ENCODE data around the gene TCF12. TPM values are rescaled to one million over a fixed set of nuclear protein-coding genes. Genes with fewer than 3 reads are reported as not detected.

Gene TCF12
- polyA plus RNA-seq, 2 donors, result 6.8 to 9.5 TPM

- no peak overlapping the region for H3K27ac ChIP-seq (ENCODE audit: low read depth in 2 of 2, low read length in 1 of 2)
- H3K9me3 ChIP-seq (ENCODE audit: control insufficient read depth in 2 of 2, insufficient read depth in 1 of 2, low read depth in 1 of 2, low read length in 1 of 2), result no peaks in the 10 kb centered on the region
- H3K36me3 ChIP-seq (ENCODE audit: control insufficient read depth in 2 of 2, insufficient read depth in 2 of 2, low read length in 1 of 2), result no peaks in the 10 kb centered on the region
- H3K4me1 ChIP-seq (ENCODE audit: control insufficient read depth in 2 of 2, insufficient read depth in 2 of 2, low read length in 1 of 2), result no peaks in the 10 kb centered on the region
- H3K27me3 ChIP-seq (ENCODE audit: control insufficient read depth in 1 of 2, insufficient read depth in 2 of 2, low read length in 2 of 2), result no peaks in the 10 kb centered on the region
- H3K4me3 ChIP-seq (ENCODE audit: low read depth in 1 of 2, low read length in 2 of 2), result no peak overlapping the region
Measured at GRCh38 chr15:56956538-56956937, 38.1 kb downstream of the TCF12 start.

DNA sequence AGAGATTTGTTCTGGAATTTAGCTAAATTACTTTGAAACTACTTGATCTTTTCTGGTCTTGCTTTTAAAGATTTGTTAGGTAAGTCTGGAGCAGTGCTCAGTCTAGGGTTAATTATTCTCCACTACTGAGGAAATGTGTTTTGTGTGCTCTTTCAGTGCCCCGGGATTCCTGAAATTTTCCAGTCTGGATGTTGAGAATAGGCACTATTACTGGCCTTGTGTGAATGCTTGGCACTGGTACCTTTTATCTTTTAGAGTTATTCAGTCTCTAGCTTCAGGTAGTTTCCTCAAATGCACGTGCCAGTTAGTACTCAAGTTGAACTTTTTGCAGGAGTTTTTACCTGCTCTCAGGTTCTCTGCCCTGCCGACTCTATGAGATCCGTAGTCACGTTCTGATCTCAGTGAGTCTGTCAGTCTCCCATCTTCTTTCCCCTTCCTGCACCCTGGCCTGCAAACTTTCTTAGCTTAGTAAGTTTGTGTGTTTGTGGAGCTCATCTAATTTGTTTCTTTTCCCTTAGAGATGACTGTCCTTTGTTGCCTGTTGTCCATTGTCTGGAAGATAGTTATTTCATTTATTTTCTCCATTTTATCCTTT, 39.5 kb downstream of the TCF12 start:
- 66 to 76% methylated on average over 5 of the region's 5 CpGs for WGBS, 2 donors
- Histone ChIP-seq H3K36me3 (ENCODE audit: control insufficient read depth in 2 of 2, insufficient read depth in 2 of 2, low read length in 1 of 2) (no peaks in the 10 kb centered on the region), H3K27ac (ENCODE audit: low read depth in 2 of 2, low read length in 1 of 2) (no peak overlapping the region)

DNA sequence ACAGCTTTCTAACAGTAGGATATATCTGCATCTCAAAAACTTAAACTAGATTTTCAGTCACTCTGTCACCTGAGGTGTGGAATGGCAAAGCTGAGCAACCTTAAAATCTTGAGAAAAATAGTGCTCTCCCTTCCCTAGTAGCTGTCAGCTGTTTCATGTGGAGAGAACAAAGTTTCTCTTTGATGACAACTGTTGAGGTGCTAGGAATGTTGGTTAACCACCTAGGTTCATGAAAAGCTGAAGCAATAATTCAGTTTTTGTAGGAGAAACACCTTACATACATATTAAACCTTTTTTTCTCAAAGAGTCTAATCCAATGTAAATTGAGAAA, 40.8 kb downstream of the TCF12 start:
- Histone ChIP-seq H3K36me3 (ENCODE audit: control insufficient read depth in 2 of 2, insufficient read depth in 2 of 2, low read length in 1 of 2) (no peaks in the 10 kb centered on the region), H3K4me1 (ENCODE audit: control insufficient read depth in 2 of 2, insufficient read depth in 2 of 2, low read length in 1 of 2) (no peaks in the 10 kb centered on the region), H3K27ac (ENCODE audit: low read depth in 2 of 2, low read length in 1 of 2) (no peak overlapping the region), H3K27me3 (ENCODE audit: control insufficient read depth in 1 of 2, insufficient read depth in 2 of 2, low read length in 2 of 2) (no peaks in the 10 kb centered on the region), H3K9me3 (ENCODE audit: control insufficient read depth in 2 of 2, insufficient read depth in 1 of 2, low read depth in 1 of 2, low read length in 1 of 2) (no peaks in the 10 kb centered on the region), H3K4me3 (ENCODE audit: low read depth in 1 of 2, low read length in 2 of 2) (no peak overlapping the region)

More for the DNA sequence above, 39.5 kb downstream of the TCF12 start:
- Histone ChIP-seq H3K4me3 (ENCODE audit: low read depth in 1 of 2, low read length in 2 of 2) (no peak overlapping the region), H3K4me1 (ENCODE audit: control insufficient read depth in 2 of 2, insufficient read depth in 2 of 2, low read length in 1 of 2) (no peaks in the 10 kb centered on the region), H3K27me3 (ENCODE audit: control insufficient read depth in 1 of 2, insufficient read depth in 2 of 2, low read length in 2 of 2) (no peaks in the 10 kb centered on the region), H3K9me3 (ENCODE audit: control insufficient read depth in 2 of 2, insufficient read depth in 1 of 2, low read depth in 1 of 2, low read length in 1 of 2) (no peaks in the 10 kb centered on the region)

DNA sequence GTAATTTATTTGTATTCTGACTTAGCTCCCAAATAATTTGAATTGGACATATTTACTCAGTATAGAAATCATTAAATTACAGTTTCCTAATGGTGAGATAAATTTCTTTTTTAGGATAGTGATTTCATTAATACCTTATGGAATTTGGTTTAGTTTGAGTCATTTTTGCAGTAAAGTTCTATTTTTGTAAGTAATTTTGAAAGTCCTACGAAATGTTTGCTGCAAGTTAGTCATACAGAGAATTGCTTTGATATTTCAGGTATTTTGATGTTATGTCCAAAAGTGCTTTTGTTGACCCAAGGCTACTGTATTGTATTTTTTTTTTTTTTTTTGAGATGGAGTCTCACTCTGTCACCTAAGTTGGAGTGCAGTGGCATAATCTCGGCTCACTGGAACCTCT, 41.7 kb downstream of the TCF12 start:
- Histone ChIP-seq H3K36me3 (ENCODE audit: control insufficient read depth in 2 of 2, insufficient read depth in 2 of 2, low read length in 1 of 2) (no peaks in the 10 kb centered on the region), H3K4me3 (ENCODE audit: low read depth in 1 of 2, low read length in 2 of 2) (no peak overlapping the region), H3K4me1 (ENCODE audit: control insufficient read depth in 2 of 2, insufficient read depth in 2 of 2, low read length in 1 of 2) (no peaks in the 10 kb centered on the region), H3K9me3 (ENCODE audit: control insufficient read depth in 2 of 2, insufficient read depth in 1 of 2, low read depth in 1 of 2, low read length in 1 of 2) (no peaks in the 10 kb centered on the region), H3K27me3 (ENCODE audit: control insufficient read depth in 1 of 2, insufficient read depth in 2 of 2, low read length in 2 of 2) (no peaks in the 10 kb centered on the region), H3K27ac (ENCODE audit: low read depth in 2 of 2, low read length in 1 of 2) (no peak overlapping the region)
- 90 to 91% methylated on average over 2 of the region's 2 CpGs for WGBS, 2 donors

- Histone ChIP-seq H3K9me3 (ENCODE audit: control insufficient read depth in 2 of 2, insufficient read depth in 1 of 2, low read depth in 1 of 2, low read length in 1 of 2) (no peaks in the 10 kb centered on the region), H3K27ac (ENCODE audit: low read depth in 2 of 2, low read length in 1 of 2) (no peak overlapping the region), H3K4me3 (ENCODE audit: low read depth in 1 of 2, low read length in 2 of 2) (no peak overlapping the region), H3K36me3 (ENCODE audit: control insufficient read depth in 2 of 2, insufficient read depth in 2 of 2, low read length in 1 of 2) (no peaks in the 10 kb centered on the region), H3K27me3 (ENCODE audit: control insufficient read depth in 1 of 2, insufficient read depth in 2 of 2, low read length in 2 of 2) (no peaks in the 10 kb centered on the region), H3K4me1 (ENCODE audit: control insufficient read depth in 2 of 2, insufficient read depth in 2 of 2, low read length in 1 of 2) (no peaks in the 10 kb centered on the region)
- WGBS, 2 donors, result 76 to 78% methylated on average over 2 of the region's 2 CpGs
Measured at GRCh38 chr15:56963126-56963525, 44.7 kb downstream of the TCF12 start.

DNA sequence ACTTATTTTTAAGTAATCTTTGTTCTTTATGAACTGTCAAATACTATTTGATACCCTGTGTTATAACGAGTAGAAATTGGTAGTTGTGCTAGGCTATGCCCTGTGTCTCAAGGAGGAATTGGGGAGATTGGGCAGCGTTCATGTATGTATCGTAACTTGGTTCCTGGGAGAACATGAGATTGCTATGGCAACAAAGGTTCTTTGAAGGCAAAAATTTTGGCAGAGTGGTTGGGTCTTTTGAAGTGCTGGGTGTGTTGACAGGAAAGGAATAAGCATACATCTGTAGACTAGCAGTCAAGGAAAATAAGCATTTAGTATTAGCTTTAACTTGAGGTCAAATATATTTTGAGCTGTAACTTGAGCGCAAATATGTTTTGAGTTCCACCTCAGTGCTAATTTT, 45.3 kb downstream of the TCF12 start:
- WGBS, 2 donors, result 44 to 65% methylated on average over 4 of the region's 4 CpGs
- Histone ChIP-seq H3K27ac (ENCODE audit: low read depth in 2 of 2, low read length in 1 of 2) (no peak overlapping the region), H3K36me3 (ENCODE audit: control insufficient read depth in 2 of 2, insufficient read depth in 2 of 2, low read length in 1 of 2) (no peaks in the 10 kb centered on the region), H3K4me3 (ENCODE audit: low read depth in 1 of 2, low read length in 2 of 2) (no peak overlapping the region), H3K4me1 (ENCODE audit: control insufficient read depth in 2 of 2, insufficient read depth in 2 of 2, low read length in 1 of 2) (peaks cover 0 to under 1% of the 10 kb centered on the region in 2 donors), H3K27me3 (ENCODE audit: control insufficient read depth in 1 of 2, insufficient read depth in 2 of 2, low read length in 2 of 2) (no peaks in the 10 kb centered on the region), H3K9me3 (ENCODE audit: control insufficient read depth in 2 of 2, insufficient read depth in 1 of 2, low read depth in 1 of 2, low read length in 1 of 2) (no peaks in the 10 kb centered on the region)

DNA sequence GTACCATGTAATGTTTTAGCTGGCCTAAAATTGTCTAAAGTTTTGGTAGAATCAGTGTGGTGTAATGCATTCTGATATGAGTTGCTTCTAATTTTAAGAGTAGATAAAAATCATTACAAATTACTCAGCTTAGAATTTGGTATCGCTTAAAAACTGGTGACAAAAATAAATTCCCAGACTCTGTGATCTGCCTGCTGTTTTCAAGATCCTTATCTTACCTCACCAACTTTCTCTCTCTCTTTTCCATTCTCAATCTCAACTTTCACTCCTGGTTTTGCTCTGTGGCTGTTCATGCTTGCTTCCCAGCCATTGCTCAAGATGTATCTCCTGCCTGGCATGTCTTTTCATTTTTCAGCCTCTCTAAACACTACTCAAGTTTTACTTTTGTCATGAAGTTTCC, 45.7 kb downstream of the TCF12 start:
- WGBS, 2 donors, result 49 to 71% methylated on average over 1 of the region's 1 CpG
- H3K4me1 ChIP-seq (ENCODE audit: control insufficient read depth in 2 of 2, insufficient read depth in 2 of 2, low read length in 1 of 2), result peaks cover 0 to 2% of the 10 kb centered on the region in 2 donors
- no peaks in the 10 kb centered on the region for H3K9me3 ChIP-seq (ENCODE audit: control insufficient read depth in 2 of 2, insufficient read depth in 1 of 2, low read depth in 1 of 2, low read length in 1 of 2)
- H3K27me3 ChIP-seq (ENCODE audit: control insufficient read depth in 1 of 2, insufficient read depth in 2 of 2, low read length in 2 of 2), result no peaks in the 10 kb centered on the region
- no peaks in the 10 kb centered on the region for H3K36me3 ChIP-seq (ENCODE audit: control insufficient read depth in 2 of 2, insufficient read depth in 2 of 2, low read length in 1 of 2)
- no peak overlapping the region for H3K27ac ChIP-seq (ENCODE audit: low read depth in 2 of 2, low read length in 1 of 2)
- H3K4me3 ChIP-seq (ENCODE audit: low read depth in 1 of 2, low read length in 2 of 2), result no peak overlapping the region

- H3K4me1 ChIP-seq (ENCODE audit: control insufficient read depth in 2 of 2, insufficient read depth in 2 of 2, low read length in 1 of 2), result peaks cover 0 to 2% of the 10 kb centered on the region in 2 donors
- no peak overlapping the region for H3K4me3 ChIP-seq (ENCODE audit: low read depth in 1 of 2, low read length in 2 of 2)
Measured at GRCh38 chr15:56965231-56966013, 47.0 kb downstream of the TCF12 start.

GRCh38 chr15:56967336-56967735, 48.9 kb downstream of the TCF12 start:
- 82 to 83% methylated on average over 3 of the region's 3 CpGs for WGBS, 2 donors
- no peak overlapping the region for H3K27ac ChIP-seq (ENCODE audit: low read depth in 2 of 2, low read length in 1 of 2)
- peaks cover 2% of the 10 kb centered on the region in 2 donors for H3K4me1 ChIP-seq (ENCODE audit: control insufficient read depth in 2 of 2, insufficient read depth in 2 of 2, low read length in 1 of 2)

More at GRCh38 chr15:56965231-56966013, 47.0 kb downstream of the TCF12 start:
- no peaks in the 10 kb centered on the region for H3K36me3 ChIP-seq (ENCODE audit: control insufficient read depth in 2 of 2, insufficient read depth in 2 of 2, low read length in 1 of 2)
- no peaks in the 10 kb centered on the region for H3K9me3 ChIP-seq (ENCODE audit: control insufficient read depth in 2 of 2, insufficient read depth in 1 of 2, low read depth in 1 of 2, low read length in 1 of 2)
- H3K27ac ChIP-seq (ENCODE audit: low read depth in 2 of 2, low read length in 1 of 2), result no peak overlapping the region
- no peaks in the 10 kb centered on the region for H3K27me3 ChIP-seq (ENCODE audit: control insufficient read depth in 1 of 2, insufficient read depth in 2 of 2, low read length in 2 of 2)
- 65 to 89% methylated on average over 1 of the region's 1 CpG for WGBS, 2 donors

GRCh38 chr15:56968256-56968655, 49.8 kb downstream of the TCF12 start:
- Histone ChIP-seq H3K4me1 (ENCODE audit: control insufficient read depth in 2 of 2, insufficient read depth in 2 of 2, low read length in 1 of 2) (peaks cover 2% of the 10 kb centered on the region in 2 donors), H3K27me3 (ENCODE audit: control insufficient read depth in 1 of 2, insufficient read depth in 2 of 2, low read length in 2 of 2) (no peaks in the 10 kb centered on the region), H3K27ac (ENCODE audit: low read depth in 2 of 2, low read length in 1 of 2) (no peak overlapping the region), H3K36me3 (ENCODE audit: control insufficient read depth in 2 of 2, insufficient read depth in 2 of 2, low read length in 1 of 2) (no peaks in the 10 kb centered on the region), H3K4me3 (ENCODE audit: low read depth in 1 of 2, low read length in 2 of 2) (no peak overlapping the region), H3K9me3 (ENCODE audit: control insufficient read depth in 2 of 2, insufficient read depth in 1 of 2, low read depth in 1 of 2, low read length in 1 of 2) (no peaks in the 10 kb centered on the region)

More at GRCh38 chr15:56967336-56967735, 48.9 kb downstream of the TCF12 start:
- H3K36me3 ChIP-seq (ENCODE audit: control insufficient read depth in 2 of 2, insufficient read depth in 2 of 2, low read length in 1 of 2), result no peaks in the 10 kb centered on the region
- H3K27me3 ChIP-seq (ENCODE audit: control insufficient read depth in 1 of 2, insufficient read depth in 2 of 2, low read length in 2 of 2), result no peaks in the 10 kb centered on the region
- H3K9me3 ChIP-seq (ENCODE audit: control insufficient read depth in 2 of 2, insufficient read depth in 1 of 2, low read depth in 1 of 2, low read length in 1 of 2), result no peaks in the 10 kb centered on the region
- H3K4me3 ChIP-seq (ENCODE audit: low read depth in 1 of 2, low read length in 2 of 2), result no peak overlapping the region
